Eye (tissue), 1 donor: ENCODE results near the gene CNOT6.

Experiments
- DNase-seq: peaks from one replicate; pipeline ENCODE4 v3.0.0-alpha.2; 2015

Gene CNOT6

GRCh38 chr5:180623844-180624243, 129.7 kb downstream of the CNOT6 start:
- DNase-seq = no peak

GRCh38 chr5:180624587-180624986, 130.4 kb downstream of the CNOT6 start:
- DNase-seq = no peak

GRCh38 chr5:180625125-180625790, 131.1 kb downstream of the CNOT6 start:
- no peak for DNase-seq

- no peak for DNase-seq
These were observed 131.8 kb downstream of the CNOT6 start for GRCh38 chr5:180625791-180626660.

GRCh38 chr5:180626661-180627385, 132.6 kb downstream of the CNOT6 start:
- no peak for DNase-seq

GRCh38 chr5:180627386-180628120, 133.4 kb downstream of the CNOT6 start:
- no peak for DNase-seq
